GM18909 (cell line): Measurements from ENCODE around the gene N4BP3.

Source experiments
- ATAC-seq: cut with Tn5 transposase; IDR thresholded peaks from one replicate; pipeline ENCODE4 v1.9.1; 2021; ENCODE audit warnings: mild to moderate bottlenecking; ENCODE audit not compliant: unreplicated experiment, poor library complexity

N4BP3 gene

GRCh38 chr5:178143901-178144300 lies 30.6 kb downstream of the N4BP3 start:
- ATAC-seq: no peak

GRCh38 chr5:178145965-178146820 lies 32.9 kb downstream of the N4BP3 start:
- ATAC-seq: no peak

- ATAC-seq: no peak
These were observed 34.1 kb downstream of the N4BP3 start for GRCh38 chr5:178147406-178147805.

- no peak for ATAC-seq
These were observed 36.0 kb downstream of the N4BP3 start for GRCh38 chr5:178149199-178149932.

- no peak for ATAC-seq
These were observed 37.8 kb downstream of the N4BP3 start for GRCh38 chr5:178150977-178151734.

GRCh38 chr5:178152491-178153444 lies 39.4 kb downstream of the N4BP3 start:
- no peak for ATAC-seq

- peak; percentile 99 for ATAC-seq
These were observed 40.4 kb downstream of the N4BP3 start, which contains the start of gene NHP2 for GRCh38 chr5:178153530-178154340. Gene NHP2 (minus strand): TSS chr5:178153885. CDS start chr5:178153817, 68 bp downstream.

GRCh38 chr5:178155065-178155464 lies 41.7 kb downstream of the N4BP3 start:
- no peak for ATAC-seq

GRCh38 chr5:178160176-178160575 lies 46.8 kb downstream of the N4BP3 start:
- ATAC-seq: no peak

- no peak for ATAC-seq
These were observed 49.1 kb downstream of the N4BP3 start for GRCh38 chr5:178162481-178162880.

GRCh38 chr5:178163772-178164735 lies 50.7 kb downstream of the N4BP3 start:
- ATAC-seq: peak; percentile 91

- no peak for ATAC-seq
These were observed 52.2 kb downstream of the N4BP3 start for GRCh38 chr5:178165581-178165980.

- ATAC-seq: no peak
These were observed 57.1 kb downstream of the N4BP3 start for GRCh38 chr5:178170455-178170854.

GRCh38 chr5:178174456-178174855 lies 61.1 kb downstream of the N4BP3 start:
- ATAC-seq: no peak
